ENCODE data around the gene SLC8B1.

SLC8B1 gene

GRCh38 chr12:113271466-113271852 lies 63.5 kb downstream of the SLC8B1 start:
- TF ChIP-seq CTCF (IDR thresholded peaks at IDR 0.05; ENCODE audit: extremely low read depth, insufficient read depth, missing control alignments), result no peak
- in situ Hi-C loops (cut with MboI; ENCODE audit: low pct_unique_long_range_greater_than_20kb, low sequenced_read_pairs, unreplicated experiment), result no loop called here
- DNase-seq (ENCODE audit: low spot score), result no peak

- in situ Hi-C loops (cut with MboI; ENCODE audit: low pct_unique_long_range_greater_than_20kb, low sequenced_read_pairs, unreplicated experiment), result no loop called here
- no peak for TF ChIP-seq CTCF (IDR thresholded peaks at IDR 0.05; ENCODE audit: extremely low read depth, insufficient read depth, missing control alignments)
- DNase-seq (ENCODE audit: low spot score), result no peak
Observed at GRCh38 chr12:113270709-113271009, 64.2 kb downstream of the SLC8B1 start.

- no peak for DNase-seq (ENCODE audit: low spot score)
- in situ Hi-C loops (cut with MboI; ENCODE audit: low pct_unique_long_range_greater_than_20kb, low sequenced_read_pairs, unreplicated experiment), result no loop called here
- no peak for TF ChIP-seq CTCF (IDR thresholded peaks at IDR 0.05; ENCODE audit: extremely low read depth, insufficient read depth, missing control alignments)
Observed at GRCh38 chr12:113269257-113269943, 65.5 kb downstream of the SLC8B1 start.

GRCh38 chr12:113268621-113269020 lies 66.3 kb downstream of the SLC8B1 start:
- no peak for TF ChIP-seq CTCF (IDR thresholded peaks at IDR 0.05; ENCODE audit: extremely low read depth, insufficient read depth, missing control alignments)
- in situ Hi-C loops (cut with MboI; ENCODE audit: low pct_unique_long_range_greater_than_20kb, low sequenced_read_pairs, unreplicated experiment), result no loop called here
- DNase-seq (ENCODE audit: low spot score), result no peak

GRCh38 chr12:113268136-113268535 lies 66.8 kb downstream of the SLC8B1 start:
- DNase-seq (ENCODE audit: low spot score), result no peak
- in situ Hi-C loops (cut with MboI; ENCODE audit: low pct_unique_long_range_greater_than_20kb, low sequenced_read_pairs, unreplicated experiment), result no loop called here
- TF ChIP-seq CTCF (IDR thresholded peaks at IDR 0.05; ENCODE audit: extremely low read depth, insufficient read depth, missing control alignments), result no peak

GRCh38 chr12:113267621-113268020 lies 67.3 kb downstream of the SLC8B1 start:
- TF ChIP-seq CTCF (IDR thresholded peaks at IDR 0.05; ENCODE audit: extremely low read depth, insufficient read depth, missing control alignments), result no peak
- in situ Hi-C loops (cut with MboI; ENCODE audit: low pct_unique_long_range_greater_than_20kb, low sequenced_read_pairs, unreplicated experiment), result no loop called here
- no peak for DNase-seq (ENCODE audit: low spot score)
